ENCODE measurements around the gene YIPF7. TPM values are rescaled to one million over a fixed set of nuclear protein-coding genes. Genes with fewer than 3 reads are reported as not detected.
A peak's percentile ranks its signal among the peaks of the same experiment; 100 is the strongest.

The YIPF7 gene
- total and polyA plus RNA-seq, 2 experiments from 2014 or later: not detected

GRCh38 chr4:44638091-44638490, 13.3 kb downstream of the YIPF7 start:
- Histone ChIP-seq H3K4me3 (no peak overlapping the region), H3K9me3 (ENCODE audit: low read depth) (no peaks in the 10 kb centered on the region), H3K27me3 (replicated peaks; ENCODE audit: insufficient read depth) (no peaks in the 10 kb centered on the region; the same call in 1 of the 2 replicates), H3K4me2 (ENCODE audit: unreplicated experiment) (no peak overlapping the region), H3K27ac (no peak overlapping the region), H3K36me3 (ENCODE audit: low read depth) (no peaks in the 10 kb centered on the region), H3K4me1 (ENCODE audit: insufficient read depth) (no peaks in the 10 kb centered on the region), H3K9me2 (ENCODE audit: insufficient read depth) (no peaks in the 10 kb centered on the region), H3K9ac (no peak overlapping the region), H3K79me2 (ENCODE audit: insufficient read depth) (no peaks in the 10 kb centered on the region), H2AFZ (no peak overlapping the region), H4K20me1 (ENCODE audit: insufficient read depth) (no peaks in the 10 kb centered on the region), H3F3A (ENCODE audit: insufficient read depth) (no peaks in the 10 kb centered on the region)
- TF ChIP-seq EZH2phosphoT487 (IDR thresholded peaks at IDR 0.05; ENCODE audit: insufficient read depth, low read depth): no peak
- no peak for TF ChIP-seq EZH2 (IDR thresholded peaks at IDR 0.05; ENCODE audit: insufficient read depth, poor library complexity, severe bottlenecking)
- in situ Hi-C loops (cut with MboI): no loop called here
- 34 to 39% methylated on average over 4 of the region's 4 CpGs for WGBS, 2 experiments (ENCODE audit: low coverage in 1 of 2, low lambda C conversion rate in 2 of 2, missing lambda C conversion rate in 2 of 2)
- DNase-seq: no peak

GRCh38 chr4:44632733-44633132, 18.7 kb downstream of the YIPF7 start:
- Histone ChIP-seq H3K27me3 (replicated peaks; ENCODE audit: insufficient read depth) (no peaks in the 10 kb centered on the region; the same call in 1 of the 2 replicates), H3K9ac (no peak overlapping the region), H2AFZ (no peak overlapping the region), H3K9me3 (ENCODE audit: low read depth) (no peaks in the 10 kb centered on the region), H3K36me3 (ENCODE audit: low read depth) (no peaks in the 10 kb centered on the region), H3K4me1 (ENCODE audit: insufficient read depth) (no peaks in the 10 kb centered on the region), H3K79me2 (ENCODE audit: insufficient read depth) (no peaks in the 10 kb centered on the region), H4K20me1 (ENCODE audit: insufficient read depth) (no peaks in the 10 kb centered on the region), H3K4me3 (no peak overlapping the region), H3K9me2 (ENCODE audit: insufficient read depth) (no peaks in the 10 kb centered on the region), H3K4me2 (ENCODE audit: unreplicated experiment) (no peak overlapping the region), H3F3A (ENCODE audit: insufficient read depth) (no peaks in the 10 kb centered on the region), H3K27ac (no peak overlapping the region)
- WGBS, 2 experiments (ENCODE audit: low coverage in 1 of 2, low lambda C conversion rate in 2 of 2, missing lambda C conversion rate in 2 of 2): 69 to 74% methylated on average over 8 of the region's 8 CpGs
- in situ Hi-C loops (cut with MboI): no loop called here
- no peak for DNase-seq
- no peak for TF ChIP-seq EZH2phosphoT487 (IDR thresholded peaks at IDR 0.05; ENCODE audit: insufficient read depth, low read depth)
- TF ChIP-seq EZH2 (IDR thresholded peaks at IDR 0.05; ENCODE audit: insufficient read depth, poor library complexity, severe bottlenecking): no peak

GRCh38 chr4:44632089-44632488, 19.3 kb downstream of the YIPF7 start:
- Histone ChIP-seq H4K20me1 (ENCODE audit: insufficient read depth) (no peaks in the 10 kb centered on the region), H3K27me3 (replicated peaks; ENCODE audit: insufficient read depth) (no peaks in the 10 kb centered on the region; the same call in 1 of the 2 replicates), H3K79me2 (ENCODE audit: insufficient read depth) (no peaks in the 10 kb centered on the region), H3K36me3 (ENCODE audit: low read depth) (no peaks in the 10 kb centered on the region), H3K9me2 (ENCODE audit: insufficient read depth) (no peaks in the 10 kb centered on the region), H3K4me2 (ENCODE audit: unreplicated experiment) (no peak overlapping the region), H3K4me3 (no peak overlapping the region), H3F3A (ENCODE audit: insufficient read depth) (no peaks in the 10 kb centered on the region), H3K4me1 (ENCODE audit: insufficient read depth) (no peaks in the 10 kb centered on the region), H3K9ac (no peak overlapping the region), H3K27ac (no peak overlapping the region), H3K9me3 (ENCODE audit: low read depth) (no peaks in the 10 kb centered on the region), H2AFZ (no peak overlapping the region)
- 57 to 62% methylated on average over 4 of the region's 4 CpGs for WGBS, 2 experiments (ENCODE audit: low coverage in 1 of 2, low lambda C conversion rate in 2 of 2, missing lambda C conversion rate in 2 of 2)
- peak; percentile 1 for DNase-seq
- TF ChIP-seq EZH2 (IDR thresholded peaks at IDR 0.05; ENCODE audit: insufficient read depth, poor library complexity, severe bottlenecking): no peak
- in situ Hi-C loops (cut with MboI): no loop called here

DNA sequence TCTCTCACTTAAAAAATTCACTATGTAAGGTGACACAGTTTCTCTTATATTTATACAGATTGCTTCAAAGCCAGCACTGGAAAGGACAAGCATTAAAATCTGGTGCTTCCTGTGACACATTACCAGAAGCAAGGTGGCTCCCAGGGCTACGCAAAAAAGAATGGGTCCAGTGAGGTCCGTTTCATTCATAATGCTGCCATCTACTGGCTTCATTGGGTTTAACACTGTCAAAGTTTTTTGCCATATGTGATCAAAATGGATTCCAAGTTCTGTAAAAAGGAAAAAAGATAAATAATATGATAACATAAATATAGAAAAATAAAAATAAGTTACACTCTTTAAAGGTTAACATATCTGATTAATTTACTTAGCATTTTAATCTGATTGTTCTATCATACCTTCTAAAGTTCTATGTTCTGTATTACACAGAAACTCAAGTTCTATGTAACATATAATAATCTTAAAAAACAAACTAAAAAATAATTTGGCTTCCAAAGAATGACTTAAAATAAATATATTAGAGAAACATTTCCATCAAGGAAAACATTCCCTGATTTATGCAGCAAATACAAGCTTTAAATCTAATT, 22.1 kb downstream of the YIPF7 start:
- peak; percentile 70 for DNase-seq
- H3K27me3 ChIP-seq (replicated peaks; ENCODE audit: insufficient read depth): no peaks in the 10 kb centered on the region; the same call in 1 of the 2 replicates
- H3K9me2 ChIP-seq (ENCODE audit: insufficient read depth): no peaks in the 10 kb centered on the region
- no peaks in the 10 kb centered on the region for H3K79me2 ChIP-seq (ENCODE audit: insufficient read depth)
- H3K9ac ChIP-seq: no peak overlapping the region
- H3F3A ChIP-seq (ENCODE audit: insufficient read depth): no peaks in the 10 kb centered on the region
- TF ChIP-seq EZH2phosphoT487 (IDR thresholded peaks at IDR 0.05; ENCODE audit: insufficient read depth, low read depth) (no peak), EZH2 (IDR thresholded peaks at IDR 0.05; ENCODE audit: insufficient read depth, poor library complexity, severe bottlenecking) (no peak)
- peak overlapping the region; percentile 35; the same call in 1 of the 2 replicates for H2AFZ ChIP-seq
- H4K20me1 ChIP-seq (ENCODE audit: insufficient read depth): no peaks in the 10 kb centered on the region
- no peaks in the 10 kb centered on the region for H3K9me3 ChIP-seq (ENCODE audit: low read depth)
- no peak overlapping the region for H3K4me3 ChIP-seq
- in situ Hi-C loops (cut with MboI): no loop called here
- H3K4me1 ChIP-seq (ENCODE audit: insufficient read depth): no peaks in the 10 kb centered on the region
- H3K27ac ChIP-seq: no peak overlapping the region
- no peak overlapping the region for H3K4me2 ChIP-seq (ENCODE audit: unreplicated experiment)
- H3K36me3 ChIP-seq (ENCODE audit: low read depth): no peaks in the 10 kb centered on the region
- 2 to 3% methylated on average over 2 of the region's 2 CpGs for WGBS, 2 experiments (ENCODE audit: low coverage in 1 of 2, low lambda C conversion rate in 2 of 2, missing lambda C conversion rate in 2 of 2)
